ENCODE data around the gene HSPA12B.
A peak's percentile ranks its signal among the peaks of the same experiment; 100 is the strongest.

Gene HSPA12B

GRCh38 chr20:3730803-3731672, 1.4 kb upstream of the HSPA12B start:
- no peak for DNase-seq

GRCh38 chr20:3731944-3732326, 550 bp upstream of the HSPA12B start:
- no peak for DNase-seq

GRCh38 chr20:3733119-3733995, 872 bp downstream of the HSPA12B start:
- no peak for DNase-seq

- DNase-seq = no peak
These were observed 1.8 kb downstream of the HSPA12B start for GRCh38 chr20:3734111-3734843.

- DNase-seq = no peak
These were observed 3.3 kb downstream of the HSPA12B start for GRCh38 chr20:3735768-3736167.

- no peak for DNase-seq
These were observed 5.9 kb downstream of the HSPA12B start for GRCh38 chr20:3738111-3739053.

- DNase-seq = no peak
These were observed 6.8 kb downstream of the HSPA12B start for GRCh38 chr20:3739054-3739925.

- no peak for DNase-seq
These were observed 7.5 kb downstream of the HSPA12B start for GRCh38 chr20:3739926-3740451.

- DNase-seq = no peak
These were observed 8.3 kb downstream of the HSPA12B start for GRCh38 chr20:3740615-3741301.

- no peak for DNase-seq
These were observed 9.5 kb downstream of the HSPA12B start for GRCh38 chr20:3741836-3742458.

- DNase-seq = no peak
These were observed 10.8 kb downstream of the HSPA12B start for GRCh38 chr20:3743251-3743650.

GRCh38 chr20:3744037-3744436, 11.6 kb downstream of the HSPA12B start:
- DNase-seq = no peak

- DNase-seq = peak; percentile 86
These were observed 12.6 kb downstream of the HSPA12B start for GRCh38 chr20:3744806-3745685.

GRCh38 chr20:3745686-3746173, 13.2 kb downstream of the HSPA12B start:
- no peak for DNase-seq

GRCh38 chr20:3747471-3747870, 15.0 kb downstream of the HSPA12B start:
- no peak for DNase-seq

GRCh38 chr20:3748073-3748472, 15.6 kb downstream of the HSPA12B start:
- DNase-seq = no peak

- no peak for DNase-seq
These were observed 16.7 kb downstream of the HSPA12B start for GRCh38 chr20:3749087-3749688.

All from CD4-positive, alpha-beta T cell treated with Interleukin-17A for 1 hour (primary cell).